LNCaP clone FGC (cell line): ENCODE measurements around the gene FBXO10.

Source experiments
- DNase-seq: peaks from one replicate; pipeline ENCODE4 v3.0.0-alpha.2; 2011; ENCODE audit warnings: low read depth
- H3K4me3 ChIP-seq: 2 replicates; pipeline ENCODE4 v1.5.1; 2011; ENCODE audit warnings: mild to moderate bottlenecking, low read depth, low read length, control low read depth
- CTCF ChIP-seq: IDR thresholded peaks from 2 replicates; pipeline ENCODE4 v1.5.1; 2012; ENCODE audit warnings: mild to moderate bottlenecking; ENCODE audit not compliant: control insufficient read depth, insufficient read depth; ENCODE audit errors: extremely low read depth

Gene FBXO10

GRCh38 chr9:37508135-37508833 is 67.9 kb downstream of the FBXO10 start:
- no peak overlapping the region for H3K4me3 ChIP-seq
- no peak for TF ChIP-seq CTCF
- DNase-seq = no peak

GRCh38 chr9:37507566-37508134 is 68.5 kb downstream of the FBXO10 start:
- TF ChIP-seq CTCF = no peak
- no peak for DNase-seq
- no peak overlapping the region for H3K4me3 ChIP-seq

GRCh38 chr9:37504605-37505004 is 71.6 kb downstream of the FBXO10 start:
- no peak overlapping the region for H3K4me3 ChIP-seq
- TF ChIP-seq CTCF = no peak
- DNase-seq = no peak

GRCh38 chr9:37503736-37504135 is 72.4 kb downstream of the FBXO10 start:
- no peak for DNase-seq
- H3K4me3 ChIP-seq = no peak overlapping the region
- no peak for TF ChIP-seq CTCF

- DNase-seq = no peak
- H3K4me3 ChIP-seq = no peak overlapping the region
- TF ChIP-seq CTCF = no peak
Measured at GRCh38 chr9:37501957-37502596, 74.1 kb downstream of the FBXO10 start.

GRCh38 chr9:37499297-37499696 is 76.9 kb downstream of the FBXO10 start:
- TF ChIP-seq CTCF = no peak
- no peak overlapping the region for H3K4me3 ChIP-seq
- DNase-seq = no peak

GRCh38 chr9:37498457-37498856 is 77.7 kb downstream of the FBXO10 start:
- no peak for TF ChIP-seq CTCF
- DNase-seq = no peak
- no peak overlapping the region for H3K4me3 ChIP-seq
